RWPE2 (cell line): ENCODE measurements around the gene DNAJC17.

ENCODE experiments used
- ATAC-seq: fragments of 200-7000 bp; cut with Tn5 transposase; 3 replicates; pipeline ENCODE4 v1.9.1; 2021; ENCODE audit warnings: low read depth
- DNase-seq: peaks from one replicate; pipeline ENCODE4 v3.0.0-alpha.2; 2020; ENCODE audit warnings: low spot score
- H3K27ac ChIP-seq: fragments of 450-650 bp; 2 replicates; pipeline ENCODE4 v1.5.1; 2017; ENCODE audit warnings: mild to moderate bottlenecking; ENCODE audit not compliant: poor library complexity, severe bottlenecking
- H3K27me3 ChIP-seq: fragments of 250-450 bp; sonication (Bioruptor Pico); 2 replicates; pipeline ENCODE4 v1.5.1; 2021; ENCODE audit warnings: mild to moderate bottlenecking, moderate library complexity; ENCODE audit not compliant: insufficient read depth, poor library complexity, severe bottlenecking
- H3K36me3 ChIP-seq: fragments of 250-450 bp; sonication (Bioruptor Pico); 2 replicates; pipeline ENCODE4 v1.5.1; 2020; ENCODE audit warnings: low read depth, mild to moderate bottlenecking, moderate library complexity
- H3K4me1 ChIP-seq: fragments of 250-450 bp; sonication (Bioruptor Pico); 2 replicates; pipeline ENCODE4 v1.5.1; 2021; ENCODE audit warnings: mild to moderate bottlenecking, moderate library complexity; ENCODE audit not compliant: insufficient read depth, poor library complexity, severe bottlenecking
- H3K4me3 ChIP-seq: fragments of 250-450 bp; sonication (Bioruptor Pico); 2 replicates; pipeline ENCODE4 v1.5.1; 2021; ENCODE audit warnings: mild to moderate bottlenecking, moderate library complexity; ENCODE audit not compliant: severe bottlenecking
- H3K9me3 ChIP-seq: fragments of 250-450 bp; sonication (Bioruptor Pico); 2 replicates; pipeline ENCODE4 v1.5.1; 2021; ENCODE audit warnings: mild to moderate bottlenecking, moderate library complexity; ENCODE audit not compliant: severe bottlenecking
- CTCF ChIP-seq: fragments of 450-650 bp; IDR thresholded peaks from one replicate; pipeline ENCODE4 v1.5.1; 2017; ENCODE audit warnings: mild to moderate bottlenecking, moderate library complexity; ENCODE audit not compliant: poor library complexity, severe bottlenecking

The DNAJC17 gene

GRCh38 chr15:40828447-40829036 is 21.3 kb upstream of the DNAJC17 start, which contains the start of gene PPP1R14D:
Gene PPP1R14D, minus strand, starts transcription at chr15:40828708. Its CDS starts 67 bp downstream, at chr15:40828641.
- Histone ChIP-seq H3K9me3 (no peaks in the 10 kb centered on the region), H3K4me1 (peaks cover 19% of the 10 kb centered on the region), H3K36me3 (no peaks in the 10 kb centered on the region), H3K4me3 (no peak within 1 kb of the TSS), H3K27ac (no peak within 1 kb of the TSS), H3K27me3 (no peaks in the 10 kb centered on the region)
- DNase-seq (no peak), ATAC-seq (no peak)
- TF ChIP-seq CTCF, result peak; percentile 15

DNA sequence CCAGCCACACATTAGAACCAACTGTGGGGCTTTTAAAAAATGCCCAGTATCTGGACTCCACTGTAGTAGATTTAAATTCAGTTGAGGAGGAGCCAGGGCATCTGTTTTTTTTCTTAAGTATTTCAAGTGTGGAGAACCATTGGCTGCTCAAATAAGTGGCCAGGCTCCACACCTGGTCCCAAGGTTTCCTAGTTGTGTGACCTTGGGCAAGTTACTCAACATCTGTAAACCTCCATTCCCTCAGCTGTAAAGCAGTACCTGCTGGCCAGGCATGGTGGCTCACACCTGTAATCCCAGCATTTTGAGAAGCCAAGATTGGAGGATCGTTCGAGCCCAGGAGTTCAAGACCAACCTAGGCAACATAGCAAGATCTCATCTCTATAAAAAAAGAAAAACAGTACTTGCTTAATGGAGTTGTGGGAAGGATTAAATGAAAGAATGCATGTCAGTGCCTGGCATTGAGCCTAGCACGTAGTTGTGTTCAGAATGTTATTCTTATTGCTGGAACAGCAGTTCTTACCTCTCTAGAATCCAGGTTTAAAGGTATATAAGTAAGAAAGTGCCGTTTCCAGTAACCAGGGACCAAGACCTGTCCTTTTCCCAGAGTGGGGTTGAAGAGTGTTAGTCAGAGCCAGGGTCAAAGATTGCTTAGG is 19.3 kb upstream of the DNAJC17 start:
- no peaks in the 10 kb centered on the region for H3K9me3 ChIP-seq
- ATAC-seq (no peak), DNase-seq (no peak)
- no peak overlapping the region for H3K4me3 ChIP-seq
- no peaks in the 10 kb centered on the region for H3K27me3 ChIP-seq
- H3K4me1 ChIP-seq, result peaks cover 24% of the 10 kb centered on the region
- no peak for TF ChIP-seq CTCF
- H3K27ac ChIP-seq, result peak overlapping the region; percentile 14
- H3K36me3 ChIP-seq, result no peaks in the 10 kb centered on the region

DNA sequence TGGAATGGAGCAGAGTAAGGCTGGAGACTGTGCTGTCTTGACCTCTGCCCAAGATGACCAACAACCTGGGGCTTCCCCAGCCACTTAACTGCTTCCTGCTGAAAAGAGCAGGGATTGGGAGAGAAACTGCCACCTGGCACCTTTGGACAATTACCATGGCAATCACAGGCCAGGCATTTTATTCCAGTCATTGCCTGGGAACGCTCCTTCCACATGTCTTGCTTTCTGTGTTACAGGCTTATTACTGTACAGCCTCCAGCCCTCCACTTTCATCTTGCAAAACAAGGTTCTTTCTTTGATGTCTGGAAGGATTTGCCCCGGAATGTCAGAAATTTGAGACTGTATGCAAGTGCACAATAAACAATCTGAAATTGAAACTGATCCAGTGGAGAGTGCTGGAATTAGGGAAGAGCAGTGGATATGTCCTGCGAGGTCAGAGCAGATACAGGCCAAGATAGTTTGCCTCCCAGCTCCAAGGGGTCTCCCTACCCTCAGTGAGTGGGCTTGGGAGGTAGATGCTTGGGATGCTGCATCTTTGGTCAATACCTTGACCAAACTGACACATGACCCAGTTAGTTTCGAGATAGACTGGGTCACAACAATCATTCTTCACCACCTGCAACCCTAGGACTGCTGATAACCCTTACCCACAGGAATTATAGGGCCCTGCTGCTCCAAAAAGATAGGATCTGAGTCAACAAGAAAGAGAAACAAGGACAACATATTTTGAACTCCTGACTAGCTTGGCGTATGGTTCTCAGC is 18.6 kb upstream of the DNAJC17 start:
- no peak overlapping the region for H3K4me3 ChIP-seq
- DNase-seq (no peak), ATAC-seq (peak; percentile 62)
- no peaks in the 10 kb centered on the region for H3K27me3 ChIP-seq
- no peak for TF ChIP-seq CTCF
- H3K36me3 ChIP-seq, result no peaks in the 10 kb centered on the region
- H3K27ac ChIP-seq, result peak overlapping the region; percentile 14
- H3K4me1 ChIP-seq, result peaks cover 24% of the 10 kb centered on the region
- H3K9me3 ChIP-seq, result no peaks in the 10 kb centered on the region

- DNase-seq (no peak), ATAC-seq (peak; percentile 96)
- no peak overlapping the region for H3K4me3 ChIP-seq
- no peaks in the 10 kb centered on the region for H3K36me3 ChIP-seq
- peaks cover 24% of the 10 kb centered on the region for H3K4me1 ChIP-seq
- no peaks in the 10 kb centered on the region for H3K27me3 ChIP-seq
- H3K9me3 ChIP-seq, result no peaks in the 10 kb centered on the region
- peak; percentile 24 for TF ChIP-seq CTCF
- H3K27ac ChIP-seq, result peak overlapping the region; percentile 28
Observed at GRCh38 chr15:40823572-40824343, 16.5 kb upstream of the DNAJC17 start.
